IPS-20b (cell line): Measurements from ENCODE around the gene MYO7B.

Source experiments
- H3K27ac ChIP-seq: one replicate; pipeline ENCODE4 v1.5.1; 2013; ENCODE audit warnings: low read length
- H3K27me3 ChIP-seq: 2 replicates; pipeline ENCODE4 v1.6.1; 2013; ENCODE audit warnings: mild to moderate bottlenecking, low read length, inconsistent platforms; ENCODE audit not compliant: insufficient read depth
- H3K36me3 ChIP-seq: 2 replicates; pipeline ENCODE4 v1.6.1; 2013; ENCODE audit warnings: low read depth, mild to moderate bottlenecking, inconsistent platforms, low read length, moderate library complexity; ENCODE audit not compliant: insufficient read depth
- H3K4me1 ChIP-seq: 2 replicates; pipeline ENCODE4 v1.6.1; 2013; ENCODE audit warnings: mild to moderate bottlenecking, control low read depth, inconsistent platforms, low read length, moderate library complexity; ENCODE audit not compliant: insufficient read depth
- H3K4me3 ChIP-seq: 2 replicates; pipeline ENCODE4 v1.5.1; 2013; ENCODE audit warnings: mild to moderate bottlenecking, low read length, inconsistent platforms
- H3K9ac ChIP-seq: 2 replicates; pipeline ENCODE4 v1.6.1; 2013; ENCODE audit warnings: low read depth, mild to moderate bottlenecking, inconsistent platforms, low read length, moderate library complexity
- H3K9me3 ChIP-seq: 2 replicates; pipeline ENCODE4 v1.6.1; 2013; ENCODE audit warnings: mild to moderate bottlenecking, low read depth, low read length, inconsistent platforms; ENCODE audit not compliant: insufficient read depth

Gene MYO7B

GRCh38 chr2:127642706-127643438 is 107.4 kb downstream of the MYO7B start:
- peaks cover 6% of the 10 kb centered on the region; the same call in 1 of the 2 replicates for H3K4me1 ChIP-seq
- no peak overlapping the region for H3K27ac ChIP-seq
- H3K9ac ChIP-seq: no peak overlapping the region
- no peaks in the 10 kb centered on the region for H3K36me3 ChIP-seq
- no peaks in the 10 kb centered on the region for H3K9me3 ChIP-seq
- no peak overlapping the region for H3K4me3 ChIP-seq
- H3K27me3 ChIP-seq: no peaks in the 10 kb centered on the region

GRCh38 chr2:127643439-127644065 is 108.1 kb downstream of the MYO7B start:
- no peak overlapping the region for H3K27ac ChIP-seq
- H3K9ac ChIP-seq: no peak overlapping the region
- H3K4me3 ChIP-seq: no peak overlapping the region
- no peaks in the 10 kb centered on the region for H3K36me3 ChIP-seq
- H3K9me3 ChIP-seq: no peaks in the 10 kb centered on the region
- H3K27me3 ChIP-seq: no peaks in the 10 kb centered on the region
- H3K4me1 ChIP-seq: no peaks in the 10 kb centered on the region

GRCh38 chr2:127644066-127645025 is 108.9 kb downstream of the MYO7B start:
- no peak overlapping the region for H3K4me3 ChIP-seq
- H3K9ac ChIP-seq: no peak overlapping the region
- no peak overlapping the region for H3K27ac ChIP-seq
- no peaks in the 10 kb centered on the region for H3K4me1 ChIP-seq
- no peaks in the 10 kb centered on the region for H3K36me3 ChIP-seq
- no peaks in the 10 kb centered on the region for H3K27me3 ChIP-seq
- H3K9me3 ChIP-seq: no peaks in the 10 kb centered on the region

GRCh38 chr2:127645026-127645394 is 109.5 kb downstream of the MYO7B start:
- Histone ChIP-seq H3K9me3 (no peaks in the 10 kb centered on the region), H3K27me3 (no peaks in the 10 kb centered on the region), H3K9ac (no peak overlapping the region), H3K27ac (no peak overlapping the region), H3K4me1 (no peaks in the 10 kb centered on the region), H3K4me3 (no peak overlapping the region), H3K36me3 (no peaks in the 10 kb centered on the region)

- no peaks in the 10 kb centered on the region for H3K4me1 ChIP-seq
- H3K27ac ChIP-seq: no peak within 1 kb of the TSS
- H3K27me3 ChIP-seq: no peaks in the 10 kb centered on the region
- H3K9me3 ChIP-seq: no peaks in the 10 kb centered on the region
- no peaks in the 10 kb centered on the region for H3K36me3 ChIP-seq
- no peak within 1 kb of the TSS for H3K9ac ChIP-seq
- no peak within 1 kb of the TSS for H3K4me3 ChIP-seq
Observed at GRCh38 chr2:127645395-127646291, 110.2 kb downstream of the MYO7B start, which contains the start of gene GPR17. Gene GPR17, plus strand, starts transcription at chr2:127646153. Its CDS starts 4,583 bp downstream, at chr2:127650736.

- H3K27ac ChIP-seq: no peak overlapping the region
- no peaks in the 10 kb centered on the region for H3K27me3 ChIP-seq
- H3K9me3 ChIP-seq: no peaks in the 10 kb centered on the region
- no peaks in the 10 kb centered on the region for H3K4me1 ChIP-seq
- H3K9ac ChIP-seq: no peak overlapping the region
- H3K36me3 ChIP-seq: no peaks in the 10 kb centered on the region
- no peak overlapping the region for H3K4me3 ChIP-seq
Observed at GRCh38 chr2:127646487-127647241, 111.2 kb downstream of the MYO7B start.

- no peaks in the 10 kb centered on the region for H3K36me3 ChIP-seq
- H3K4me3 ChIP-seq: no peak overlapping the region
- no peak overlapping the region for H3K9ac ChIP-seq
- H3K4me1 ChIP-seq: no peaks in the 10 kb centered on the region
- H3K27ac ChIP-seq: no peak overlapping the region
- no peaks in the 10 kb centered on the region for H3K9me3 ChIP-seq
- no peaks in the 10 kb centered on the region for H3K27me3 ChIP-seq
Observed at GRCh38 chr2:127647242-127648190, 112.0 kb downstream of the MYO7B start.

- no peaks in the 10 kb centered on the region for H3K27me3 ChIP-seq
- no peaks in the 10 kb centered on the region for H3K9me3 ChIP-seq
- H3K27ac ChIP-seq: no peak overlapping the region
- H3K9ac ChIP-seq: no peak overlapping the region
- H3K4me1 ChIP-seq: no peaks in the 10 kb centered on the region
- no peaks in the 10 kb centered on the region for H3K36me3 ChIP-seq
- H3K4me3 ChIP-seq: no peak overlapping the region
Observed at GRCh38 chr2:127648321-127648720, 112.8 kb downstream of the MYO7B start.

GRCh38 chr2:127649100-127649611 is 113.7 kb downstream of the MYO7B start:
- Histone ChIP-seq H3K27me3 (no peaks in the 10 kb centered on the region), H3K4me3 (no peak overlapping the region), H3K4me1 (no peaks in the 10 kb centered on the region), H3K9ac (no peak overlapping the region), H3K36me3 (no peaks in the 10 kb centered on the region), H3K9me3 (no peaks in the 10 kb centered on the region), H3K27ac (no peak overlapping the region)

GRCh38 chr2:127649684-127650040 is 114.2 kb downstream of the MYO7B start:
- no peak overlapping the region for H3K9ac ChIP-seq
- H3K4me3 ChIP-seq: no peak overlapping the region
- no peaks in the 10 kb centered on the region for H3K27me3 ChIP-seq
- H3K9me3 ChIP-seq: no peaks in the 10 kb centered on the region
- H3K4me1 ChIP-seq: no peaks in the 10 kb centered on the region
- no peaks in the 10 kb centered on the region for H3K36me3 ChIP-seq
- H3K27ac ChIP-seq: no peak overlapping the region
